SK-N-SH (cell line): ENCODE results near the gene SPG7.

ENCODE experiments used
- CTCF ChIP-seq: fragments of 200-600 bp; sonication (generic); IDR thresholded peaks from 2 replicates; pipeline ENCODE4 v1.6.1; 2017; ENCODE audit warnings: antibody characterized with exemption, mild to moderate bottlenecking, moderate library complexity
- EP300 ChIP-seq, 2 experiments: IDR thresholded peaks; 2 replicates each; pipeline versions ENCODE4 v1.4.0 to v1.6.1; 2012; ENCODE audit warnings: borderline replicate concordance in 1 of 2, low read depth in 1 of 2, low read length in 1 of 2
- EZH2phosphoT487 ChIP-seq: fragments of 200-600 bp; sonication (generic); IDR thresholded peaks from 2 replicates; pipeline ENCODE4 v1.6.1; 2017; ENCODE audit warnings: low read depth, mixed run types, mild to moderate bottlenecking, antibody characterized with exemption, moderate library complexity, borderline replicate concordance
- GATA2 ChIP-seq: sonication (generic); formaldehyde crosslinking; IDR thresholded peaks from 2 replicates; pipeline ENCODE4 v1.5.0; 2020; ENCODE audit warnings: mild to moderate bottlenecking, missing genetic modification reagents
- POLR2AphosphoS5 ChIP-seq: IDR thresholded peaks from 2 replicates; pipeline ENCODE4 v1.6.1; 2012; ENCODE audit warnings: low read depth, low read length
- RAD21 ChIP-seq: IDR thresholded peaks from 2 replicates; pipeline ENCODE4 v1.6.1; 2012; ENCODE audit warnings: mild to moderate bottlenecking, low read length
- RFX5 ChIP-seq: IDR thresholded peaks from 2 replicates; pipeline ENCODE4 v1.6.1; 2012; ENCODE audit warnings: mild to moderate bottlenecking, improper control_type of control experiment, low read length
- SMC3 ChIP-seq: IDR thresholded peaks from 2 replicates; pipeline ENCODE4 v1.6.1; 2012; ENCODE audit warnings: low read depth, low read length, improper control_type of control experiment
- TAF1 ChIP-seq: IDR thresholded peaks from 2 replicates; pipeline ENCODE4 v1.6.1; 2012; ENCODE audit warnings: low read depth, mild to moderate bottlenecking, low read length, moderate library complexity, borderline replicate concordance
- USF2 ChIP-seq: fragments of 150-350 bp; IDR thresholded peaks from 2 replicates; pipeline ENCODE4 v1.6.1; 2017; ENCODE audit warnings: antibody characterized with exemption, low read length, low read depth, borderline replicate concordance
- TF ChIP-seq, protein P1 (sequence below): IDR thresholded peaks from 2 replicates; pipeline ENCODE4 v1.6.1; 2012; ENCODE audit warnings: mild to moderate bottlenecking, low read depth, low read length, moderate library complexity

DNA sequence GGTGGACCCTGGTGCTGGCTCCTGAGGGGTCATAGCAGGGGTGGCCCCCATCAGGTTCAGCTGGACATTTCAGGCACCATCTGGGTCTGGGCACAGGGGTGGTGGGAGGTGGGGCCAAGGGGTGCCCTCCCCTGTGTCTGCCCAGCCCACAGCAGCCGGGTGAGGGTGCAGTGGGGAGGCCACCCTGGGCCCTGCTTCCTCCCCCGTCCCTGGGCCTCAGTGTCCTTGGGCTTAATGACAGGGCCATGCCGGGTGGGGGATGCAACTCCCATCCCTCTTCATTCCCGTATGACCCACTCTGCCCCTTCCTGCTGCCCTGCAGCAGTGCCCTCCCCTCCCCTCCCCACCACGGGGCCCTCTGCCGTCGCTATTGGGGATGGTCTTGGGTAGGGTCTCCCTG, 78.0 kb downstream of the SPG7 start:
- no peak for TF ChIP-seq CTCF
- TF ChIP-seq, protein P1, sequence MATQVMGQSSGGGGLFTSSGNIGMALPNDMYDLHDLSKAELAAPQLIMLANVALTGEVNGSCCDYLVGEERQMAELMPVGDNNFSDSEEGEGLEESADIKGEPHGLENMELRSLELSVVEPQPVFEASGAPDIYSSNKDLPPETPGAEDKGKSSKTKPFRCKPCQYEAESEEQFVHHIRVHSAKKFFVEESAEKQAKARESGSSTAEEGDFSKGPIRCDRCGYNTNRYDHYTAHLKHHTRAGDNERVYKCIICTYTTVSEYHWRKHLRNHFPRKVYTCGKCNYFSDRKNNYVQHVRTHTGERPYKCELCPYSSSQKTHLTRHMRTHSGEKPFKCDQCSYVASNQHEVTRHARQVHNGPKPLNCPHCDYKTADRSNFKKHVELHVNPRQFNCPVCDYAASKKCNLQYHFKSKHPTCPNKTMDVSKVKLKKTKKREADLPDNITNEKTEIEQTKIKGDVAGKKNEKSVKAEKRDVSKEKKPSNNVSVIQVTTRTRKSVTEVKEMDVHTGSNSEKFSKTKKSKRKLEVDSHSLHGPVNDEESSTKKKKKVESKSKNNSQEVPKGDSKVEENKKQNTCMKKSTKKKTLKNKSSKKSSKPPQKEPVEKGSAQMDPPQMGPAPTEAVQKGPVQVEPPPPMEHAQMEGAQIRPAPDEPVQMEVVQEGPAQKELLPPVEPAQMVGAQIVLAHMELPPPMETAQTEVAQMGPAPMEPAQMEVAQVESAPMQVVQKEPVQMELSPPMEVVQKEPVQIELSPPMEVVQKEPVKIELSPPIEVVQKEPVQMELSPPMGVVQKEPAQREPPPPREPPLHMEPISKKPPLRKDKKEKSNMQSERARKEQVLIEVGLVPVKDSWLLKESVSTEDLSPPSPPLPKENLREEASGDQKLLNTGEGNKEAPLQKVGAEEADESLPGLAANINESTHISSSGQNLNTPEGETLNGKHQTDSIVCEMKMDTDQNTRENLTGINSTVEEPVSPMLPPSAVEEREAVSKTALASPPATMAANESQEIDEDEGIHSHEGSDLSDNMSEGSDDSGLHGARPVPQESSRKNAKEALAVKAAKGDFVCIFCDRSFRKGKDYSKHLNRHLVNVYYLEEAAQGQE: no peak
- TF ChIP-seq POLR2AphosphoS5: no peak
- TF ChIP-seq EZH2phosphoT487: no peak
- TF ChIP-seq USF2: no peak
- no peak for TF ChIP-seq SMC3
- no peak for TF ChIP-seq EP300 (IDR thresholded peaks at IDR 0.05; ENCODE audit: borderline replicate concordance in 1 of 2, low read depth in 1 of 2, low read length in 1 of 2)
- TF ChIP-seq TAF1: no peak
- TF ChIP-seq GATA2 (CRISPR knock-in tag): no peak
- no peak for TF ChIP-seq RFX5
- TF ChIP-seq RAD21: no peak
